ENCODE measurements around the gene LMX1B. TPM values are rescaled to one million over a fixed set of nuclear protein-coding genes. Genes with fewer than 3 reads are reported as not detected.
"Not testable (repeated sequence)": the region's sequence is repeated elsewhere in the genome, so short reads cannot be mapped to it uniquely, and the experiment has no call there.

LMX1B gene
- polyA plus RNA-seq (2014; cell fraction: cytosol; rRNA removed), result 0.08 TPM in 1 of 2 replicates, not detected in the other
- polyA plus RNA-seq (2014; cell fraction: nucleus; rRNA removed), result not detected in 2 replicates

DNA sequence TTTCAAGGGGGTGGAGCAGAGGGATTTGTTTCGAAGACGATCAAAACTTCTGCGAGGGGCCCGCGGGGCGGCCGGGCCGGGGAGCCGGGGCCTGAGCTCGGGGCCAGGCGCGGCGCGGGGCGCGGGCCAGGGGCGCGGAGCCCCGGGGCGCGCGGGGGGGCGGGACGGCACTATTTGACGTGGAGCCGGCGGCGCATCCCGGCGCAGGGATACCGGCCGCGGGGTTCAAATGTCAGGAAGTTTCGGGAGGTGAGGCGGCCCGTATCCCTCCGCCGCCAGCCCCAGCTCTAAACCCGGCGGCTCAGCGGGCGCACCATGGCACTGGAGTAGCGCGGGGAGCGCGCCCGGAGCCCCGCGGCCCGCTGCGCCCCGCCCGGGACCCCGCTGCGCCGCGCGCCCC lies at the start of gene LMX1B:
Gene LMX1B, plus strand, starts transcription at position 278 of the 400 bp plus-strand sequence. CDS start 522 bp downstream, outside the sequence.
- peak; percentile 44 for DNase-seq (ENCODE audit: low spot score)

DNA sequence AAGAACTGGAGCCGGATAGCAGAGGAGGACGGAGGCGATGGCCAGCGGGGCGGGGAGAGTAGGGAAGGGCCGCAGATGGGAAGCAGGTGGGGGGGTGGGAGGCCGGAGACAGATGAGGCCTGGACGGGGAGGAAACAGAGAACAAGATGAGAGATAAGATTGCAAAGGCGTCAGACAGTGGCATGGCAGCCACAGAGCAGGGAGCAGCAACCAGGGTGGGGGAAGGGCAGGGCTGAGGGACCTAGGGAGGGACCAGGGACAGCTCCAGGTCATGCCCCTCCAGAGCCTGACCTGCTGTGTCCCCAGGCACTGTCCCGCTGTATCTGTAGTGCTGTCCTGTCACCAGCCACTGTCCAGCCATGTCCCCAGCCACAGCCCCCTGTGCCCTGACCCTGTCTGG lies 49.6 kb upstream of the LMX1B start:
- DNase-seq (ENCODE audit: low spot score), result peak; percentile 81

DNA sequence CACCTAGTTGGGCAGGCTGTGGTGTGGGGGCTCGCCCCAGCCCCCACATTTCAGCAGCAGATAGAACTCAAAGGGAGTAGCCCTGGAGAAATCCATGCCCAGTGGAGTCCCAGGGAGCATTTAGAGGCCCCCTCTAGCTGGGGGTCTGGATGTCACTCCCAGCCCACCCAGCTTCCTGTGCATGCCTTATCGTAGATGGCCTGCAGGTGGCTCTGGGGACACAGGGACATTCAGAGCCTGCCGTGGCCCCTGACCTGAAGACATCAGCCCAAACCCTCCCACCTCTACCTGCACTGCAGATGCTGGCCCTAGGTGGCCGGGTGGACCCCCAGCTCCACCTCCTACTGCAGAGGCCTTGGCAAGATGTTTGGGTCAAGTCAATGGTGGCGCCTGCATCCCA lies 49.0 kb upstream of the LMX1B start:
- no peak for DNase-seq (ENCODE audit: low spot score)

GRCh38 chr9:126565336-126566128 lies 48.2 kb upstream of the LMX1B start:
- no peak for DNase-seq (ENCODE audit: low spot score)

- no peak for DNase-seq (ENCODE audit: low spot score)
Observed at GRCh38 chr9:126569036-126569435, 44.7 kb upstream of the LMX1B start.

DNA sequence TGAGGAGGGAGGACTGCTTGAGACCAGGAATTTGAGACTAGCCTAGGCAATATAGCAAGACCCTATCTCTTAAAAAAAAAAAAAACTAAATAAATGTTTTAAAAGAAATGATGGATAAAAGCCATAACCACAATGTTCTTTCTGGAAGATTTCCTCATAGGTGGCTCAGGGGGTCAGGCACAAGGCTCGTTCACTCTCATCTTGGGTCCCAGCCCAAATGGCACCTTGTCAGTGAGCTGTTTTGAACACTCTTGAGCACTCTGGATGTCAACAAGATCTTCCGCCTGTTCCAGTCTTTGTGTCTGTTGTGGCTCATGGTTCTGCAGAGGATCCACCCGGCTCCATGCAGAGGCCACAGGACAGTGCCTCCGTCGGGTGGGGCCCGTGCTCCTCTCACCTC lies 35.7 kb upstream of the LMX1B start:
- DNase-seq (ENCODE audit: low spot score), result no peak

GRCh38 chr9:126580319-126580718 lies 33.4 kb upstream of the LMX1B start:
- not testable (repeated sequence) for DNase-seq (ENCODE audit: low spot score)

DNA sequence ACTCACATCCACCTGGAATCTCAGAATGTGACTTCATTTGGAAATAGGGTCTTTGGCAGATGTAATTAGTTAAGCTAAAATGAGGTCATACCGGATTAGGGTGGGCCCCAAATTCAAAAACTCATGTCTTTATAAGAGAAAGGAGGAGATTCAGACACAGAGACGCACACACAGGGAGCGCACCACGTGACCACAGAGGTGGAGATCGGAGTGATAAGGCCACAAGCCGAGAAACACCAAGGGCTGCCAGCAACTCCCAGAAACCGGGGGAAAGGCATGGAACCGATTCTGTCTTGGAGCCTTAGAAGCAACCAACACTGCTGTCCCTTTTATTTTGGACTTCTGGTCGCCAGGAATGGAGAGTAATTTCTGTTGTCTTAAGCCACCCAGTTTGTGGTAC lies 31.8 kb upstream of the LMX1B start:
- DNase-seq (ENCODE audit: low spot score), result peak; percentile 59

- DNase-seq (ENCODE audit: low spot score), result no peak
Observed at GRCh38 chr9:126582427-126582826, 31.3 kb upstream of the LMX1B start.

GRCh38 chr9:126583144-126583760 lies 30.5 kb upstream of the LMX1B start:
- no peak for DNase-seq (ENCODE audit: low spot score)

GRCh38 chr9:126584611-126585010 lies 29.1 kb upstream of the LMX1B start:
- DNase-seq (ENCODE audit: low spot score), result no peak

DNA sequence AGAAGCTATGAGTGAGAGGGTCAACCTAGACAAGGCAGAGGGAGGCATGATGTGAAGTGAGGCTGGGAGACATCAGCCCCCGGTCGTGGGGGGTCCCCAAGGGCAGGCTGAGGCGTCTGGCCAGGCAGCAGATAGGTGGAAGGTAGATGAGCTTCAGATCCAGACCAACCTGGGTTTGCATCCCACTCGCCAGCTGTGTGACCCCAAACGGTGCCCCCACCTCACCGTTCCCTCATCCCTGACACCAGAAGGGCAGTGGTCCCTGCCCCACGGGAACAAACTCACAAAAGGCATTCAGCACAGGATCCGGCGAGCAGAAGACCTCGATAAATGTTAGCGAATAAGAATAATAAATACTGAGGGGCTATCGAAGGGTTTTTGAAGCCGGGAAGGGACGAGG lies 27.5 kb upstream of the LMX1B start:
- no peak for DNase-seq (ENCODE audit: low spot score)

GRCh38 chr9:126587187-126588185 lies 26.2 kb upstream of the LMX1B start:
- no peak for DNase-seq (ENCODE audit: low spot score)

- DNase-seq (ENCODE audit: low spot score), result no peak
Observed at GRCh38 chr9:126588491-126589168, 25.1 kb upstream of the LMX1B start.

DNA sequence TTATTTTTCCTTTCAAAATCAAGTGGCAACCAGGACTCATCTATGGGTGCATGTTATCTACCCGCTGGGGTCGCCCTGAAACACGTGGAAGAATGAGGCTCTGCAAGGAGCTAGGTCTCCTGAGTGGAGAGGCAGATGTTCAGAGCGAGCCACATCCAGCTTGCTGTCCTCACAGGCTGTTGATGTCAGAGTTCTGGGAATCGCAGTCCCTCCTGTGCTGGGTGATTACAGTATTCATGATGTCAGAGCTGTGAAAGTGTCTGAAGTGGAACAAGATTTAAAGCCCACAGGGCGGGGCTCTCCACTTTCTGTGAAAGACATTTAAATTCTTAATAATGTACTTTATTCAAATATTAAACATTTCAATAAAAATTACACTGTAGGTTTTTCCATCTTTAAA lies 24.4 kb upstream of the LMX1B start:
- DNase-seq (ENCODE audit: low spot score), result no peak

DNA sequence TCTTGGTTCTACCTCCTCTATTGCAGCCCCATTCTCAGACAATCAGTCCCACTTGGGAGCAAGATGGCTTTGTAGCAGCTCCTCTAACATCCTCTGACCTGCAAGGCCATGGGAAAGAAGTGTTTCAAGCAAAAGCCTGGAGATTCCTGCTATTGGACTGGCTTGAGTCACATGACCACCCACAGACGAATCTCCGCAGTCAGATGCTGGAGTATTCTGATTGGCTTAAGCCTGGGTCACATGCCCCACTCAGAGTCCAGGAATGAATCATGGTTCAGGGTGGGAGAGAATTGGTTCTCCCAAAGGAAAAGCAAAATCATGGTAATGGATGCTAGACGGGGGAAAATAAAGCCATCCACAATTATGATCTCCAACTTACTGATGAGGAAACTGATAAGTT lies 22.6 kb upstream of the LMX1B start:
- DNase-seq (ENCODE audit: low spot score), result peak; percentile 51

GRCh38 chr9:126591922-126592321 lies 21.8 kb upstream of the LMX1B start:
- no peak for DNase-seq (ENCODE audit: low spot score)

DNA sequence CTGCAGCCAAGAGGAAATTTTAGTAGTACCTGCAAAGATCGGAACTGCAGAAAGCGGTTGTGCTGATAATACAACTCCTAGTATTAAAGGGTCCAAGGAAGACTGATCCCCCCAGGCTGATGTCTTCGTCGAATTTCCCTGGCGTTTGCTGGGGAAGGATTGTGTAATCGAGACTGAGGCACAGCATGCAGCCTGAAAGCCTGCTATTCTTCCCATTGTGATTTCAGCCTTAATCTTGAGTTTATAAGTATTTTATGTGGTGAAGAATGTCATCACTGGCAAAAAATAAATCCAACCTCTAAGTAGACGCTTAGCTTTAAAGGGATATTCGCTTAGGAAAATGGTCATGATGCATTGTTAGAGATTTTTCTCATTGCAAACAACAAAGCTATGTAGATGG lies 21.3 kb upstream of the LMX1B start:
- no peak for DNase-seq (ENCODE audit: low spot score)

GRCh38 chr9:126595982-126596381 lies 17.7 kb upstream of the LMX1B start:
- DNase-seq (ENCODE audit: low spot score), result no peak

DNA sequence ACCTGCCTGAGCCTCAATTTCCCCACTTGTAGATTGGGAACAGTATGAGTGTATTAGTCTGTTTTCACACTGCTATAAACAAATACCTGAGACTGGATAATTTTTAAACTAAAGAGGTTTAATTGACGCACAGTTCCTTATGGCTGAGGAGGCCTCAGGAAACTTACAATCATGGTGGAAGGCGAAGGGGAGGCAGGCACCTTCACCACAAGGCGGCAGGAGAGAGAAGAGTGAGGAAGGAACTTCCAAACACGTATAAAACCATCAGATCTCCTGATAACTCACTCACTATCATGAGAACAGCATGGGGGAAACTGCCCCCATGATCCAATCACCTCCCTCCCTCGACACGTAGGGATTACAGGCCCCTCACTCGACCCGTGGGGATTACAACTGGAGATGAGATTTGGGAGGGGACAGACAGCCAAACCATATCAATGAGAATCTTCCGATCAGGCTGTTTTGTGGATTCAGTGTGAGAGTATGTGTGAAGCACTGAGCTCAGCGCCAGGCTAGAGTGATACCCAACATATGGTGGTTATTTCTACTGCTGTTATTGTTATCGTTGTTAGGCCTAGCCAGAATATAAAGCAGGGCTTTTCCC lies 14.6 kb upstream of the LMX1B start:
- no peak for DNase-seq (ENCODE audit: low spot score)

Data from SK-N-DZ (cell line).